ENCODE measurements around the gene ORM1.

ORM1 gene

DNA sequence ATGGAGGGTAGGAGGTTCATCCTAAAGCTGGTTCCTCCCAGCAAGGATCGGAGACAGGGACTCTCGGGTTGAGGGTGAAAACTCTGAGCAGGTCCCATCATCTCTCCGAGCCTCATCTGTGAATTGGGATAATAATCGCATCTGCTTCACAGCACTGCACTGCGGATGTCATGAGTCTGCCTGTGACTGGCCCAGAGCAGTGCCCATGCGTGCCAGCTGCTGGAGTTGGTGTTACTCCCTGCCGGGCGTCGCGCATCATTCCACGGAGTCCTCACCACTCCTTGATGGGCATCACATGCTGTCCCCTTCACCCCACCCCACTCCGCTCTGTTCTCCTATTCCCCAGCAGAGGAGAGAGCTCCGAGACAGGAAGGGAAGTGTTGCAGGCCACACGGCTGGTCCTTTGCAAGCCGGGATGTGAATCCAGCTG is 35.1 kb upstream of the ORM1 start:
- no peak for DNase-seq

DNA sequence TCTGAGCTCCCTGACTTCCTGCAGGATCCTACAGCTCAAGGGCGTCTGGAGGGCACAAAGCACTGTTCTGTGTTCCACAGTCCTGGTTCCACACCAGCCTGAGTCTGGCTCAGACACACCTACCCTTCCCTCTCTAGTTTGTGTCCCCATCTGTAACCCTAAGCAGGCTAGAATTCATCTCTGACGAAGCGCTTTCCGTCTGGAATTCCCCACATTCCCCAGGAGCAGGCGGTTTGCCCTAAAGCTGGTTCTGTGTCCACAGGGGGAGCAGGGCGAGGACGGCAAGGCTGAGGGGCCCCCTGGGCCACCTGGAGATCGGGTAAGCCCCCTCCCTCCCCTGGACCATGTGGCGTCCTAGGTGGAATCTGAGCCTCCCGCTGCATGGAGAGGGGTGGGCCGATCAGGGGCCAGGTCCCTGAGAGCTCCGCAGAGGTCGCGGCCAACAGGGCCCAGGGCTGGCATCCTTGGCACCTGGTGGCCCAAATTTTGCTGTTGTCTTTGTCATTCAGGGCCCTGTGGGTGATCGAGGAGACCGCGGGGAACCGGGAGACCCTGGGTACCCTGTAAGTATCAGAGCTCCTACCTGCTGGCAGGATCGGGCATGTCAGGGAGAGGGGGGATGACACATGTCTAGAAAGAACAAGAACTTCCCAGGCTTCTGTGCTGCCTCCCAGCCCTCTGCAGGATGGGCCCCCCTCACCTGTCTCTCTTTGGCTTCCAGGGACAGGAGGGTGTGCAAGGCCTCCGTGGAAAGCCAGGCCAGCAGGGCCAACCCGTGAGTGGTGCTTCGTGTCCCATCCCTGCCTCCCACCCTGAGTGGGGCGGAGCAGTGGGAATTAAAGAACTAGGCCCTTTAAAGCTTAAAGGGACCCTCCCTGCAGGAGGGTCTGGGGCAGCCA is 34.5 kb upstream of the ORM1 start:
- no peak for DNase-seq

DNA sequence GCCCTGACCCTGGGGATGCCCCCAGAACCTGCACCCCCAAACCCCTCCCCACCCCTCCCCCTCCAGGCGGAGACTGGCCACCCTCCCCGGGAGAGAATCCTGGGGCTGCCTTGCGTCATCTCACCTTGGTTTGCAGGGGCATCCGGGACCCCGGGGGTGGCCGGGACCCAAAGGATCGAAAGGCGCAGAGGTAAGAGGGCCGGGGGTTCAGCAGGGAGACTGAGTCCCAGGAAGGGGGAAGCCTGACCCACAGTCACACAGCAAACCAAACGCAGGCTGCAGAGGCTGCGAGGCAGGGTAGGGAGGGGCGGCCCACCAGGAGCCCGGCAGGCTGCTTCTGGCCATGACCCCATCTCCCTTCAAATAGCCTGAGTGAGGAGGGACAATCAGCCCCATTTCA is 33.8 kb upstream of the ORM1 start:
- DNase-seq = no peak

DNA sequence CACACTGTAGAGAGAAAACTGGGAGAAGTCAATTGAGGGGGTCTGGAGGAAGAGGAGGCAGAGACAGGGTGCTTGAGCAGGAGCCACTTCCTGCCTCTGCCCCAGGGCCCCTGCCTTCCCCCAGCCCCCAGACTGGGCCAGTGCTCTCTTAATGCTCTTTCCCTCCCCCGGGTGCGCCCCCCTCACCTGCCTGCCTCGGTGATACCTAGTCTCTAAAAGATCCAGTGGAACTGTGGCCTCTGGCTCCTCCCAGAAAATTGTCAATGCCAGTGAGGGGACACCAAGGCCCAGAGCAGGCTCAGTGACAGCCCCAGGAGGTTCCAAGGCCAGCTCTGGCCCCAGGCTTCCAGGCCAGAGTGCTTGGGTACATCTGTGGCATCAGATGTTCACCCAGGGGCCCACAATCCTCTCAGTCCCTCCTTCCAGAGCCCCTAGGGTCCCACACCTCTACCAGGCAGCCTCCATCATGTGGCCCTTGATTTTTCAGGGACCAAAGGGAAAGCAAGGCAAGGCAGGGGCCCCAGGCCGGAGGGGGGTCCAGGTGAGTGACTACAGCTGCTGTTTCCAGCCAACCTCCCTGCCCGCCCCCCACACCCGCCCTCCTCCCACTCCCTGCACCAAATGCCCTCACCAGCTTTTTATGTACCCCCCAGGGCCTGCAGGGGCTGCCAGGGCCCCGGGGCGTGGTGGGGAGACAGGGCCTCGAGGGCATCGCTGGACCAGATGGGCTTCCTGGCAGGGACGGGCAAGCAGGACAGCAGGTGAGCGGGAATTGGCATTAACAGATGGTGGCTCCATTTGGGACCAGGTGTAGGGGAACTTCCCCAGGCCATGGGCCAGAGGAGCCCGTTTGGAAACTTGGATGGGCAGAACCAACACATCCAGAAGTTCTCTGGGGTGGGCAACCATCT is 33.1 kb upstream of the ORM1 start:
- no peak for DNase-seq

DNA sequence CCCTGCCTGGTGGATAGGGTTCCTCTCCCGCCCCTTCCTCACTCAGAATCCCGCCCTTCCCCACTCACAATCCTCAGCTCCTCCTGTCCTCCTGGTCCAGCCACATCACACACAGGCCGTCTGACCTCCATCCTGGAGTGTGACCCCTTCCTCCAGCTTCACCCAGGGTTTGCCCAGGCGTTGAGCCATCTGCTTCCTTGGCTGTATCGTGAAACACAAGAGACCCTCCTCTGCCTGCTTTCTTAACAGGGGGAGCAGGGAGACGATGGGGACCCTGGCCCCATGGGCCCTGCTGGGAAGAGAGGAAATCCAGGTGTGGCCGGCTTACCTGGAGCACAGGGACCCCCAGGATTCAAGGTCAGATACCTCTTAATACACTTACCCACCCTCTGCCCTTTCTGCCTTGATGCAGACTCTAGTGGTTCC is 32.3 kb upstream of the ORM1 start:
- DNase-seq = no peak

DNA sequence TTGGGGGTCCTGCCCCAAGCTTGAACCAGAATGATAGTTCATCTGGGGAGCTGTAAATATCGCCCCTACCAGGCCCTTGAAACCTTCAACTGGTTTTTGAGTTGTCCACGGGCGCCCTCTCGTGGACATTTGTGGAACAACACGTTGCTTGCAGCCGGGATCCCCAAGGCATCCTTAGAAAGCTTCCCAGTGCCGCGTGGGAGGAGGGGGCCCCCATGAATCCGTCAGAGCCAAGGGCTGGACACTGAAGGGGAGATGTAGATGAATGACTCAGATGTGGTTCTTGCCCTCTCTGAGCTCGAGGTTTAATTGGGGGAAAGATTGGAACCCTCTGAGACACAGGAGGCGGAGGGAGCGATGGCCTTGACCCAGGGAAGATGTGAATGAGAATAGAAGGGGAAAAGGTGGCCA is 31.8 kb upstream of the ORM1 start:
- peak; percentile 15 to 39 for DNase-seq

DNA sequence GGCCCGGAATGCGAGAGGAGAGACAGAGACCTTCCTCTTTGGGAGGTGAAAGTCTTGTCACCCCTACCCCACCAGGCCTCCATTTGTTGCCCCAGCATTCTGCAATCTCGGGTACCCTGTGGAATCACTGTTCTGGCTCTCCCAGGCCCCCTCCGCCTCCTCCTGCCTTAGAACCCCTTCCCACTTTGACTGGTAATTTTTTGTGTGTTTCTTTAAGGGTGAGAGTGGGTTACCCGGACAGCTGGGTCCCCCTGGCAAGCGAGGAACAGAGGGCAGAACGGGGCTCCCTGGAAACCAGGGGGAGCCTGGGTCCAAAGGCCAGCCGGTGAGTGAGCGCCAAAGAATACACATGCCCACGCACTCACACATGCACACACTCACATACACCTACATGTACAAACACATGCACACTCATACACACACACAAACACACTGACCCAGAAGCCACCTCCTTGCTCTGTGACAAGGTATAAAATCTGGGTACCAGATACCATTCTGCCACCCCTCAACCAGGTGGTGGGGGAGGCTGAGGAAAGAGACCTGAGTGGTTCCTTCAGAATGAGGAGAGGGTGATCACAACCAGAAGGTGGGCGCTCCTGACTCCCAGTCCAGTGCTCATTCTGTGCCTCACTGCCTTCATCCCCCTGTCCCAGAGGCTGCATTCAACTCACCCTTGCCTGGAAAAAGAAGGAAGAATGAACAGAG is 30.9 kb upstream of the ORM1 start:
- no peak for DNase-seq

DNA sequence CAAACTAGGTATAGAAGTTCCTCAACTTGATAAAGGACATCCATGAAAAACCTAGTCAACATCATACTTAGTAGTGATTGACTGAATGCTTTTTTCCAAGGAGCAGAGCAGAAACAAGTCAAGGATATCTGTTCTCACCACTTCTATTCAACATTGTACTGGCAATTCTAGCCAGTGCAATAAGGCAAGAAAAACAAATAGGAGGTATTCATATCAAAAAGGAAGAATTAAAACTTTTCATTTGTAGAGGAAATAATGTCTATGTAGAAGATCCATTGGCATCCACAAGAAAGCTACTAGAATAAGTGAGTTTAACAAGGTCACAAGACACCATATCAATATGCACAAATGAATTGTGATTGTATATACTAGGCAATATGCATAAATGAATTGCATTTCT is 28.2 kb upstream of the ORM1 start:
- DNase-seq = no peak

DNA sequence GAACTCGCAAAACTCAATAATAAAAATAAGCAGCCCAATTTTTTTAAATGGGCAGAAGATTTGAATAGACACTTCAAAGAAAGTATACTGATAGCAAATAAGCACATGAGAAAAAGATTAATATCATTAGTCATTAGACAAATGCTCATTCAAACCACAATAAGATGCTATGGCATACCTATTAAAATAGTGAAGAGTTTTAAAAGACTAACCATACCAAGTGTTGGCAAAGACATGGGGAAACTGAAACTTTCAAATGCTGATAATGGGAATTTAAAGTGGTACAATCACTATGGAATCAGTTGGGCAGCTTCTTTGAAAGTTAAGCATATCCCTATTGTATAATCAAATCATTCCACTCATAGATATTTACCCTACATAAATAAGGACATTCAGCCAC is 26.6 kb upstream of the ORM1 start:
- no peak for DNase-seq

DNA sequence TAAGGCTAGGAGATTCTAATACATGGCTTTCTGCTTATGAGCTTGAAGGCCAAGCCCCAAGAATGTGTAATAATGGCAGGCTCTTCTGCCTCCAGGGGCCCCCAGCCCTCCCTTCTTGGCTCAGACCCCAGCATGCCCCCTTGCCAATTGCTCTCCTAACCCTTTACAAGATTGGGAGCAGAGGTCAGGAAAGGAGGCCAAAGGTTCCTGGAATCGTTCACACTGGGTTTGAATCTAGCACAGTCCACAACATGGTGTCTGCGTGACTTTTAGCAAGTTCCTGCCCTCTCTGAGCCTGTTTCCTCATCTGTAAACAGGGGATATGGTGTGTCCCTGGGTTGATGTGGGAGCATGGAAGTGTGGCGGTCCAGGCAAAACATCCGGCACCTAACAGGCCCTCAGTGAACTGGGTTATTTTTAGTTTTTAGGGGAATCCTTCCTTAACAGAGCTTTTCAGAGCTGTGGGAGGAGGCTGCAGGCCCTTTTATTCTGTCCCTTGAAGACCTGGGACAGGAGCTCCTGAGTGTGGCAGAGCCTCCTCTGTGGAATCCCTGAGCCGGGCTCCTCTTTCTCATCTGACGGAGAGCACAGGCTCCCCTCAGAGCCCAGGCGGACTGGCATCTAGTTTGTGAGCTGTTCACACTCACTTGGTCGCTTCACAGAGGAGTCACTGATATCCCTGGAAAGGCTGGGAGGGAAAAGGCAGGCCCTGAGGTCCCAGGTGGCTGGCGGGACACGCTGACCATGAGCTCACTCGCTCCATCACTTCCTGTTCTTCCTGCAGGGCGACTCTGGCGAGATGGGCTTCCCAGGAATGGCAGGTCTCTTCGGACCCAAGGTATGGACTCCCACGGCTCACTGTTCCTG is 23.4 kb upstream of the ORM1 start:
- no peak for DNase-seq

DNA sequence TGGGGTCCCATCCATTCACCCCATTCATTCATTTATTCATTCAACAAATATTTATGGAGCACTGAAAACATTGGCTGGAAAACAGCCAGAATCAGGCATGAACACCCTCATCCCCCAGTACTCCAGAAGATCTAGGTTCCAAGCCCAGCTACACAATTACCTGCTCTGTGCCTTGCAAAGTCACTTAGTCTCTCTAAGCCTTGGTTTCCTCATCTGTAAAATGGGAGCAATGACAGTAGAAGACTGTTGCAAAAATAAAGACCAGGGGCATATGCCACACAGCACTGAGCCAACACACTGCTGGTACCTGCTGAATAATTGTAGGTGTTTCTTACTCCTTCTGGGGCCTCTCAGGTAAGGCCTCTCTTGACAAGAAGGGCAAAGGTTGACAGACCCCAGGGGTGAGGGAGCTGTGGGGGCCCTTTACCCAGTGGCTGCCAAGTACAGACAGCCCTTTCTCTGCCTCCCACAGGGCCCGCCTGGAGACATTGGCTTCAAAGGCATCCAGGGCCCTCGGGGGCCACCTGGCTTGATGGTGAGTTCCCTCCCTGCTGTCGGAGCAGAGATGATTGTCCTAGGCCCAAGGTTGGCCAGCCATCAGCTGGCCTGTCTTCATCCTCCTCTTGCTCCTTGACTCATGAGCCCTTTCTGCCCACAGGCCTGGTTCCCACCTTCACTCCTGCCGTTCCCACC is 22.6 kb upstream of the ORM1 start:
- DNase-seq = no peak

DNA sequence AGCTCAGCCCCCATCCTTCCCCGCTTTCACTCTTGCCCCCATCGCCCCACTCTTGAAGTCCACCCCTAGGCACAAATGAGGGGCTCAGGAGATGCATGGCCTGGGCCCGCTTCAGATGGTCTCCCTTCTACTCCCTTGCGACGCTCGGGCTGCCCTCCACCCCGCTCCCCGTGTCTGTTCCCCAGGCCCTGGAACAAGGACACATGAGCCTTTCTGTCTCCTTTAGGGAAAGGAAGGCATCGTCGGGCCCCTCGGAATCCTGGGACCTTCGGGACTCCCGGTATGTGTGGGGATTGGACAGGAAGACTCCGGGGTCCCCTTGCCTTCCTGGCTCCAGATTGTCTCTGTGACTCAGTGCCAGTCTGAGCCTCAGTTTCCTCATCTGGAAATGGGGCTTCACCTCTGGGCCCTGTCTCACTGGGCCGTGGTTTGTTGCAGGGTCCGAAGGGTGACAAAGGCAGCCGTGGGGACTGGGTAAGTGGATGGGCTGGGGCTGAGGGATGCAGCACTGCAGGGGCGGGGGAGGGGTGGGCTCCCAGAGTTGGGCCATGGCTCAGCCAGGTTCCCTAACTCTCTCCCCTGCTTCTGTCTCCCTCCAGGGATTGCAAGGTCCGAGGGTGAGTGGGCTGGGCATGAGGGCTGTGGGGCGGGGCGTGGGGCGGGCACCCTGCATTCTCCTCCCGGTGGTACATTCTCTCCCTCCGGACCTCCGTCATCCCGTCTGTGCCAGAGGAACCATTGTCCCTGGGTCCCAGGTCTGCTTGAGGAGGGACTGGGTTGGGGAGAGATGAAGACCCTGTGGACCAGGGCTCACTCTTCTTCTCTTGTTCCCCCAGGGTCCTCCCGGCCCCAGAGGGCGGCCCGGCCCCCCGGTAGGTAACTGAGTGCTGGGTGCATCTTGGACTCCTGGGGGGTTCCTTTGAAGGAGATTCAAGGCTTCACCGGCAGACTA is 21.8 kb upstream of the ORM1 start:
- no peak for DNase-seq

DNA sequence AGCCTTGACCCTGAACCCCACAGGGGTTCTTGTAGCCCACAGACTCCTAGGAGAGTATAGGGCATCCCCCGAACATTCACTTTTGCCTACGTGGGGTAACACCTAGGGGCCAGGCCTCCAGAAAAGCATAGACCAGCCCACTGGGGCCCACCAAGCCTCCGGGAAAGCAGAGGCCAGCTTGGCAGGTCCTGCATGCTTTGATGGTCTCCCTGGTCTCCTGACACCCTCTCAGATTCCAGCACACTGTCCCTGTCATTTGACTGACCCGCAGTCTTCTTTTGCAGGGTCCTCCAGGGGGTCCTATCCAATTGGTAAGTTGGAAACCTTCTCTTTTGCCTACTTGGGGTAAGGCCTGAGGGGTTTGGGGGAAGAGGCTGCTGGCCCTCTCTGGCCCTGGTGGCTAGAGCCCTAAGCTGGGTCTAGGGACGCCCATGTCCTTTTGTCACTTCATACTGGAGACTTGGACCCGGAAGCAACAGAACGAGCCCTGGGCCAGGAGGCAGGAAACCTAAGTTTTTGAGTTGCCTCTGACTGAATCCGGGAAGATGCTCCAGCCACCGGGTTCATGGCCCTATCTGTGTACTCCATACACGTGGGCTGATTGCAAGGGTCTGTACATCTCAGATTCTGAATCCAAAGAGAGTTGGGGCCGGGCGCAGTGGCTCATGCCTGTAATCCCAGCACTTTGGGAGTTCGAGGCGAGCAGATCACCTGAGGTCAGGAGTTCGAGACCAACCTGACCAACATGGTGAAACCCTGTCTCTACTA is 20.9 kb upstream of the ORM1 start:
- no peak for DNase-seq

DNA sequence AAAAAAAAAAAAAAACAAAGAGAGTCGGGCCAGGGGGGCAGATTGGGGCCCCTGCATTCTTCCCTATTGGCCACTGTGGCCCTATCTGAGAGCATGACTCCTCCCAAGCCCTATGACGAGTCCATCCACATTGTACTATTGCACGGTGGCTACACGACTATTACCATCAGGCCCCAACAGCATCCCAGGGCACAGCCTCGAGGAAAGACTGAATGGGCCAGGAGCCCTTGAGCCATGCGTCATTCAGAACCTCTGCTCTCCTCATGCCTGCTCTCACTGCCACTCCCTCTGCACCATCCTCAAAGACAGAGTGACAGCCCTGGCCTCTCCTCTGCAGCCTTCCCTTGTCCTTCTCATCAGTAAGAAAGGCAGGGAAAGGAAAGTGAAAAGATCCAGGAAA is 20.2 kb upstream of the ORM1 start:
- no peak for DNase-seq

DNA sequence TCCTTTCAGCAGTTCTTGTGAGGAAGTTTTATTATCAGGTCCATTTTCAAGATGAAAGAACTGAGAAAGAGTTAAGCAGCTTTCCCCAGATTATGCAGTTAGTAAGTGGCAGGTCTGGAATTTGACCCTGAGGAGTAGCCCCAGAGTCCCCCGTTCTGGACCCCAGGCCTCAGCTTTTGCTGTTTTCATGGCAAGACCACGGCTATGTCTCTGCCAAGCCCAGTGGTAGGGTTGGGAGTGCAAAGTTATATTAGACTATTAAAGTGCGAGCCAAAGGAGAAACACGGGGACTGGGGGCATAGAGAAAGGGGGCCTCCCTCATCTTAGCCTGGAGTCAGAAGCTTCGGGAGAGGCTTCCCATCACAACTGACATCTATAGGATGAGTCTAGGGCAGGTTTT is 19.3 kb upstream of the ORM1 start:
- DNase-seq = no peak

DNA sequence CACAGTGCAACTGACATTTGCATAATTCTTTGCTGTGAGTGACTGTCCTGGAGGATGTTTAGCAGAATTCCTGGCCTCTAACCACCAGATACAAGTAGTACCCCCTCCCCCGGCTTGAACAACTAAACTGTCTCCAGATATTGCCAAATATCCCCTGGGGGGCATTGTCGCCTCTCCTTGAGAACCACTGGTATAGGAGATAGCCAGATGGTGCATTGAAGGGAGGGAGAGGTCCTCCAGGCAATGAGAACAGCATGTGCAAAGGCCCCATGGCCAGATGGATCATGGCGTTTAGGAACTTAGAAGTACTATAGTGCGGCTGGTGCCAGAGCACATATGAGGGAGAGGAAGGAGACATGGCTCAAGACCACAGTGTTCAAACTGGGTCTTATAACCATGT is 18.9 kb upstream of the ORM1 start:
- DNase-seq = no peak

DNA sequence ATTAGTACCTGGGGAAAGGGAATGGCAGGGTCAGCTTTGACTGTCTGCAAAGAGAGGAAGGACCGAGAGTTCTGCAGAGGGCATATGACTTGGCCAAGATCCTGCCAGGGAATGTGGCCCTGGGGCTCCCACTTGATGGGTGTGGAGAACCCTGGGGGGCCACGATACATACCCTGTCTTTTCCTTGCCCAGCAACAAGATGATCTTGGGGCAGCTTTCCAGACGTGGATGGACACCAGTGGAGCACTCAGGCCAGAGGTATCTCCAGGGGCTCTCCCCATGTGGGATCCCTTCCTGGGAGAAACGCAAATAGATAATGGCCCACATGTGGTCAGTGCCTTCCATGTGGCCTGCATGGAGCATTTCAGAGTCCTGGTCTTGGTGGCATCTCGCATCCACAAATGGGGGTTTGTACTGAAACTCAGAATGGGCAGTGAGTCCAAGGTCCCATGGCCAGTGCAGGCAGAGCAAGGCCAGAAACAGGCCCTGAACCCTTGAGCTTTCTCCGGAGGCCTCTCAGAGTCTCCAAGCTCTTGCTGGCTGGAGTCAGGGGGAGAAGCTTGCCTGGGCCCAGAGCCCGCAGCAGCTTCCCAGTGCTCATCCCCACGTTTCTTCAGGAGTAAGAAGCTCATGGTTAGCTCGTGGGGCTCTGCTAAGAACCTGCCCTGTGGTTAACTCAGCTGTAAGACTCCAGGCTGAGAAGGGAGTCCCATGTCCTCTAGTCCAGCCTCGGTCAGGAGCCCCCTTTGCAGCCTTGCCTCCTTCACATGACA is 18.3 kb upstream of the ORM1 start:
- DNase-seq = no peak

DNA sequence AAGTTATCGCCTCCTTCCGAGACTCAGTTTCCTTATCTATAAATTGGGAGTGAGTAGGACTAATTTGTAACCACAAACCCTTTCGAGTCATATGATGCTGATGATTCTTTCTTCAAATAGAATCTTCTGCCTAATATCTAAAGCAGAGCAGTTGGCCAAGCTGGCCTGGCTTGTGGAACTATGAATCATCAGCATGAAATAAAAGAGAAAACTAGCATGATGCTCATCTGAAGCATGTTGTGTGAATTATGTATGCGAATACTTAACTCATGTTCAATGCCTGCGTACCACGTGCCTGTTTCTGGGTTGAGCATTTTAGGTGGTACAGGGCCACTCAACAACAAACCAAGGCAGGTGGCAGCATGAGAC is 15.0 kb upstream of the ORM1 start:
- DNase-seq = no peak

Measured in bone marrow (tissue), 2 donors.